HG02763 (cell line): ENCODE data around the gene RBCK1.

Experiments used
- ATAC-seq: cut with Tn5 transposase; IDR thresholded peaks from one replicate; pipeline ENCODE4 v1.9.1; 2021; ENCODE audit warnings: mild to moderate bottlenecking, moderate library complexity; ENCODE audit not compliant: unreplicated experiment

RBCK1 gene

GRCh38 chr20:416950-417800 lies 9.1 kb downstream of the RBCK1 start:
- ATAC-seq = no peak

- no peak for ATAC-seq
Observed at GRCh38 chr20:417801-418342, 9.8 kb downstream of the RBCK1 start.

- ATAC-seq = no peak
Observed at GRCh38 chr20:418858-419365, 10.8 kb downstream of the RBCK1 start.

DNA sequence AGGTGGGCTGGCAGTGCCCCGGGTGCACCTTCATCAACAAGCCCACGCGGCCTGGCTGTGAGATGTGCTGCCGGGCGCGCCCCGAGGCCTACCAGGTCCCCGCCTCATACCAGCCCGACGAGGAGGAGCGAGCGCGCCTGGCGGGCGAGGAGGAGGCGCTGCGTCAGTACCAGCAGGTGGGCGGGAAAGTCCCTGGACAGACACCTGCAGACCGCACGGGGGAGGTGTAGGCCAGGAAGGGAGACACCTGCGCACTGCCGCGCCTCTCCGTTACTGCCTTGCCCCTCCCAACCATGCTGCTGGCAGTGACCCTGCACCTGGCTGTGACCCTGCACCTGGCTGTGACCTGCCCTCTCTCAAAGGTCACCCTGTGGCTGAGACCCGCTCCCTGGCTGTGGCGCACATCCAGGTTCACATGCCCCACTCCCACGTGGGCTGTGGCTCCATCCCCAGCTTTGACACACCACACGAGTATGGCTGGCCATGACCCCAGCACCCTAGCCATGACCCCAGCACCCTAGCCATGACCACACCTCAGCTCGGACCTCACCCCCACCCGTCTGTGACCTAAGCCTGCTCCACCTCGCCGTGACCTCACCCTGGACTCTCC lies 11.6 kb downstream of the RBCK1 start:
- no peak for ATAC-seq

GRCh38 chr20:420166-420620 lies 12.1 kb downstream of the RBCK1 start:
- ATAC-seq = no peak

DNA sequence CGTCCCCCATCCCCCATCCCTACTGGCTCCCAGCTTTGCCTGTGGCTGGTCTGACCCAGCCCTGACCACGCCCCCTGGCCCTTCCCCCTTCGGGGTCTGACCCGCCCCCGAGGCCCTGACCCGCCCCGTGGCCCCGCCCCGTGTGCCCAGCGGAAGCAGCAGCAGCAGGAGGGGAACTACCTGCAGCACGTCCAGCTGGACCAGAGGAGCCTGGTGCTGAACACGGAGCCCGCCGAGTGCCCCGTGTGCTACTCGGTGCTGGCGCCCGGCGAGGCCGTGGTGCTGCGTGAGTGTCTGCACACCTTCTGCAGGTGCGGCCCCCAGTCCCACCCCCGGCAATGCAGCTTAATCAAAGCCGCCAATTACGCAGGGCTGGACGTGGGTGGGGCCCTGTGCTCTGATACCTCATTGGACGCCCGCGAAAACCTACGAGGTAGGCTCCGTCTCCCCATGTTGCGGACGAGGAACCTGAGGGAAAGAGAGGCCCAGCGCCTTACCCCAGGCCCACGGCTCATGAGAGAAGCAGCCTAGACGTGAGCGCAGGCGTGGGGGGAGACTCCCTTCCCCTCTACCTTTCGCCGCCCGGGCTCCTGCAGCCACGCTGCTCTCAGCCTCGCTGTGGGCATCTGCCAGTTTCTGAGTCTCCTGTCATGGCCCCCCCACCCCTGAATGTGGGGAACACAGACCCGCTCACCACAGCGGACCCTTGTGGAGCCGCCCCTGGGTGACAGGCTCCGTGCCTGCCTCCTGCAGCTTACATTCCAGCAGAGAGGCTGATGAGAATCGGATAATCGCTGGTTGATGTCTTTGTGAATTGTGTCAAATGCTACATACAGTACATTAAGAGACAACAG lies 12.8 kb downstream of the RBCK1 start:
- no peak for ATAC-seq

- ATAC-seq = no peak
Observed at GRCh38 chr20:421685-422250, 13.7 kb downstream of the RBCK1 start.

DNA sequence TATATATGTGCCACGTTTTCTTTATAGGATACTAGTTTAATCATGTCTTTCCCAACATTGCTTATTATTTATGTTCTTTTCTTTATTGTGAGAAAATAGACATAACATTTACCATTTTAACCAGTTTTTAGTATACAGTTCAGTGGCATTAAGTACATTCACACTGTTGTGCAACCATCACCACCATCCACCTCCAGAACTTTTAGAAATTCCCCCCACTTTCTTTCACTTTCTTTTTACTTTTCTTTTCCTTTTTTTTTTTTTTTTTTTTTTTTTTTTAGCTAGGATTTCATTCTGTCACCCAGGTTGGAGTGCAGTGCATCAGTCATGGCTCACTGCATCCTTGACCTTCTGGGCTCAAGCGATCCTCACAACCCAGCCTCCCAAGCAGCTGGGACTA lies 18.5 kb downstream of the RBCK1 start:
- no peak for ATAC-seq

DNA sequence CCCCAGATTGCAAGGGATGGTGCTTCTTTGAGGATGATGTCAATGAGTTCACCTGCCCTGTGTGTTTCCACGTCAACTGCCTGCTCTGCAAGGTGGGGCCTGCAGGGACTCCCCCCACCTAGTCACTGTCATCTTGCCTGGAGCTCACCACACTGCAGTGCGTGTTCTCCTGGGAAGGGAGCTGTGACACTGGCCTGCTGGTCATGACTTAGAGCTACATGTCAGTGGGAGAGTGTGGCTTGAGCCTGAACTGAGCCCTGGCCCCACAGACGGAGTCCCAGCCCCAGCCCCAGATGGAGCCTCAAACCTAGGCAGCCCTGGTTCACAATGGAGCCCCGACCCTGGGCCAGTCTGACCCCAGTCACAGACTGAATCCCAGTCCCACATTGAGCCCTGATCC lies 19.3 kb downstream of the RBCK1 start:
- ATAC-seq = no peak

- no peak for ATAC-seq
Observed at GRCh38 chr20:427849-428657, 20.0 kb downstream of the RBCK1 start.

- no peak for ATAC-seq
Observed at GRCh38 chr20:428658-429200, 20.6 kb downstream of the RBCK1 start.

DNA sequence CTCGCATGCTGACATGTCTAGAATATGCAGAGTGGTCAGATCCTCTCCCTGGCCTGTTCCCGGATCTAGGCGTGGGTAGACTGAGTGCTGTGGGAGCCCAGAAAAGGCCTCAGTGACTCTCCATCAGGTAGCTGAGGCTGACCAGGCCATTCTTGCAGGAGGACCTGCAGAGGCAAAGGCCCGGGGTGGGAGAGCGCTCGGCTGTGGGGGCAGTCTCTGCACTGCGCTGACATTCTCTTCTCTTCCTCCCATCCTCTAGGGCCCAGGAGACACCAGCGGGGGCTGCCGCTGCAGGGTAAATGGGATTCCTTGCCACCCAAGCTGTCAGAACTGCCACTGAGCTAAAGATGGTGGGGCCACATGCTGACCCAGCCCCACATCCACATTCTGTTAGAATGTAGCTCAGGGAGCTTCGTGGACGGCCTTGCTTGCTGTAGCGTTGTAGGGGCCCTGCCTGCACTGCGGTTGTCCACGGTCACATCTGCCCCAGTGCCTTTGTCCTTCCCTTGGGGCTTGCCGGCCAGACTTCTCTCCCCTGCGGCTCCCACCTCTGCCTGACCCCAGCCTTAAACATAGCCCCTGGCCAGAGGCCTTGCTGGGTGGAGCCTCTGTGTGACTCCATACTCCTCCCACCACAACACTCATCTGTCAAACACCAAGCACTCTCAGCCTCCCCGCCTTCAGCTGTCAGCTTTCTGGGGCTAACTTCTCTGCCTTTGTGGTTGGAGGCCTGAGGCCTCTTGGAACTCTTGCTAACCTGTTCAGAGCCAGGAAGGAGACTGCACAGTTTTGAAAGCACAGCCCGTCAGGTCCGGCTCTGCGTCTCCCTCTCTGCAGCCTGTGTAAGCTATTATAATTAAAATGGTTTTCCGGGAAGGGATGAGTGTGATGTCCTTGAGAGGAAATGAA lies 22.2 kb downstream of the RBCK1 start:
- ATAC-seq = no peak

DNA sequence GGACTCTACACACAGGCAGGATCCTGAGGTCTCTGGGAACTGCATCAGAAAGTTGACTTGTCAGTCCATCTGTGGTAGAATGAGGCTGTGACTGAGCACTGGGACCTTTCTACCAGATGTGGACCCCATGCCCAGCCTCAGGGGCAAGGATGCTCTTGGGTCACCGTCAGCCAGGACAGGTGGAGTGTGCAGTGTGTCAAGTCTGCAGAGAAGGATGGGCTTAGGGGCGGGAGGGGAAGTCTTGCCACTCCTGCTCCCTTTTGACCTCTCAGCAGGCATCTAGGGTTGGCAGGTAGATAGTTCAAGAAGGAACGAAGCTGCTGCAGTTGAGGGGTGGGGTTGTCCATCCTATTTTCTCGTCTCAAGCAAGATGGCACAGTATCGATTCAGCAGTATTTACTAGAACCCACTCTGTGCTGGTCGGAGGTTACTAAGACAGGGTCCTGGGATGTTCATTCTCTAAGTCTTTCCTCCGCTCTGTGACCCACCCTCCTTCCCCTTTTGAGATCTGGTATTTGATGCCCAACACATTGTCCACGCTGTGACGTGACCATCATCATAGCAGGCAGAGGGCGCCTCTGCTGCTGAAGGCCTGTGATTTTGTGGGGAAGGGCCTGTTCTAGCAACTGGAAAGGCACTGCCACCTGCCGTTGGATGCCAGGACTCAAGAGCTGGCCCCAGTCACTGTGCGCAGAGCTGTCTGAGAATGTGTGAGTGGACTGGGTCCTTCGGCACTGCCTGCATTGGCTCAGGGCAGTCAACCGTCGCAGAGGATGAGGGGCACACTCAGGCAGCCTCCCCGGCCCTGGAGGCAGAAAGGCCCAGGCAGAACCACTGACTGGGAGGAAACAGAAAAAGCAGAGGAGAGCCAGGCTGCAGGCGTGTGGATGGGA lies 23.2 kb downstream of the RBCK1 start:
- ATAC-seq = no peak

DNA sequence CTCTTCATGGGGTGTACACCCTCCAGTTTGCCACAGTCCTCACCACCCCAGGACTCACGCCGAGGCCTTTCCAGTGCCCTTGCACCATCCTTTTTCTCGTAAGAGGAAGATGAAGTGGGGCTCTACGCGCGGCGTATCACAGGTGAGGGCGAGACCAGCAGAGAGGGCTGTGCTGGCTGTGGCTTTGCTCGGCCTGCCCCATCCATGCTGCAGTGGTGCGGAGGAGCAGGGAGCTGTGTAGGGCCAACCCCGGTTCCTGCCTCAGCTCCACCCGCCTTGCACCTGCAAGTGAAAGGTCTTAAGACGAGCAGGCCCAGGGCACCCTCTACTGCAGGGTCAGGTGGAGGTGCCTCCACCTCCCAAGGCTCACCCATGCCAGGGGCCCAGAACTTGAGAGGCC lies 24.1 kb downstream of the RBCK1 start:
- ATAC-seq = no peak

GRCh38 chr20:432677-433299 lies 24.7 kb downstream of the RBCK1 start:
- no peak for ATAC-seq

DNA sequence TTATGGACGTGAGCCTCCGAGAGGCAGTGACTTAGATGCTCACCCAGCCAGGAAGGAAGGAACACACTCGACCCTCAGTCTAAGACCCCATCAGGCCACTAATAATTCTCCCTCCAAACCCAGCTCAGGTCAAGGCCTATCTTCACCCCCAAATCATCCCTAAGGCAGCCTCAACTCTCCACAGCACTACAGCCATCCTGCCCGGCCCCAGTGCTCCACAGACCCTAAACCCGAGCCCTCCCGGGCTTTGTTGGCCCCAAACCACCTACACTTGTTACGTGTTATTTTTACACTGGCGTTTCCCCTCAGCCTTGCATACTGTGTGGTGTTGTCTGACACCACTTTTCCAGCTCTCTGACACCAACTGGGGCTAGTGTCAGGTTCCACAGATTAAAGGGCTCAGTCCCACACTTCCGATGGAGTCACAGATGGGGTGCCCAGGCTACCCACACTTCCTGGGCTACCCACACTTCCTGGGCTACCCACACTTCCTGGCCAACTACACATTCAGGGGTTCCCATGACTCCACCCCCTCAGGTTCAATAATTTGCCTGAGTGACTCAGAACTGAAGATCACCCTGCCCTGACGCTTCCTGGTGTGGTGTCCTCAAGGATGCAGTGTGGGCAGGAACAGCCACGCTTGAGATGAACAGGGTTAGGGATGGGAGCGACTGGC lies 25.3 kb downstream of the RBCK1 start:
- peak; percentile 85 for ATAC-seq

GRCh38 chr20:434221-434620 lies 26.1 kb downstream of the RBCK1 start:
- no peak for ATAC-seq
